ENCODE results near the gene FAM3A.

DNA sequence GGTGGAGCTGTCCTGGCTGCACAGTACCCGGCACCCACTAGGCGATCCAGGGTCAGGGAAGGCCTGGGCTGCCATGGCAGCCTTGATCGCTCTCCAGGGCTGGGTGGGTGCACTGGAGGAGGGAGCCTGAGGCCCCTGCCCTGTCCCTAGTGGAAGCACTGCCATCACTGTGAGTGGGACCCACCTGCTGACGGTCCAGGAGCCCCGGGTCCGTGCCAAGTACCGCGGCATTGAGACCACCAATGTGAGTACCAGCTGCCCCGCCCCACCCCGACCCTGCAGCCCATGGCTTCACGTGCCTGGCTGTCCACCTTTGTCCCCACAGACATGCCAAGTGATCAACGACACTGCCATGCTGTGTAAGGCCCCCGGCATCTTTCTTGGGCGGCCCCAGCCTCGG, 49.1 kb downstream of the FAM3A start:
- TF ChIP-seq, protein P1, sequence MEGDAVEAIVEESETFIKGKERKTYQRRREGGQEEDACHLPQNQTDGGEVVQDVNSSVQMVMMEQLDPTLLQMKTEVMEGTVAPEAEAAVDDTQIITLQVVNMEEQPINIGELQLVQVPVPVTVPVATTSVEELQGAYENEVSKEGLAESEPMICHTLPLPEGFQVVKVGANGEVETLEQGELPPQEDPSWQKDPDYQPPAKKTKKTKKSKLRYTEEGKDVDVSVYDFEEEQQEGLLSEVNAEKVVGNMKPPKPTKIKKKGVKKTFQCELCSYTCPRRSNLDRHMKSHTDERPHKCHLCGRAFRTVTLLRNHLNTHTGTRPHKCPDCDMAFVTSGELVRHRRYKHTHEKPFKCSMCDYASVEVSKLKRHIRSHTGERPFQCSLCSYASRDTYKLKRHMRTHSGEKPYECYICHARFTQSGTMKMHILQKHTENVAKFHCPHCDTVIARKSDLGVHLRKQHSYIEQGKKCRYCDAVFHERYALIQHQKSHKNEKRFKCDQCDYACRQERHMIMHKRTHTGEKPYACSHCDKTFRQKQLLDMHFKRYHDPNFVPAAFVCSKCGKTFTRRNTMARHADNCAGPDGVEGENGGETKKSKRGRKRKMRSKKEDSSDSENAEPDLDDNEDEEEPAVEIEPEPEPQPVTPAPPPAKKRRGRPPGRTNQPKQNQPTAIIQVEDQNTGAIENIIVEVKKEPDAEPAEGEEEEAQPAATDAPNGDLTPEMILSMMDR (conservative IDR thresholded peaks at IDR 0.05 in 1 of 2, IDR thresholded peaks at IDR 0.05 in 1 of 2; ENCODE audit: low read depth in 1 of 2, low read length in 2 of 2), result no peak
- TF ChIP-seq EZH2 (IDR thresholded peaks at IDR 0.05; ENCODE audit: low read length, missing control alignments), result no peak
